Spleen (tissue), 7 donors: ENCODE measurements around the gene TSPAN14.

ENCODE experiments used
- POLR2AphosphoS5 ChIP-seq, 3 donors: sonication (generic); formaldehyde crosslinking; IDR thresholded peaks; one replicate each; pipeline ENCODE4 v1.5.1; 2017; ENCODE audit warnings: antibody characterized with exemption in 3 of 3
- TF ChIP-seq, protein P1 (sequence below), 11 experiments: fragments of 200-600 bp in 7 of 11; fragments of 450-650 bp in 4 of 11; sonication (generic) in 4 of 11; IDR thresholded peaks in 8 of 11; conservative IDR thresholded peaks in 3 of 11; 1 replicate in 7 of 11; 2 replicates in 4 of 11; pipeline versions ENCODE4 v1.4.0 to v1.8.0; 2016 to 2021; ENCODE audit warnings: antibody characterized with exemption in 11 of 11, inconsistent platforms in 4 of 11, mild to moderate bottlenecking in 1 of 11
- donor health status: DM: no; HTN: no; CAD: no; lungs with moderate emphysema.
- donor health status: DM: no; HTN: no; CAD: no.
- donor health status: DM: no; HTN: no; CAD: no.

GRCh38 chr10:80526218-80526617 lies 72.1 kb downstream of the TSPAN14 start:
- no peak for TF ChIP-seq POLR2AphosphoS5 (IDR thresholded peaks at IDR 0.05)
- TF ChIP-seq, protein P1, sequence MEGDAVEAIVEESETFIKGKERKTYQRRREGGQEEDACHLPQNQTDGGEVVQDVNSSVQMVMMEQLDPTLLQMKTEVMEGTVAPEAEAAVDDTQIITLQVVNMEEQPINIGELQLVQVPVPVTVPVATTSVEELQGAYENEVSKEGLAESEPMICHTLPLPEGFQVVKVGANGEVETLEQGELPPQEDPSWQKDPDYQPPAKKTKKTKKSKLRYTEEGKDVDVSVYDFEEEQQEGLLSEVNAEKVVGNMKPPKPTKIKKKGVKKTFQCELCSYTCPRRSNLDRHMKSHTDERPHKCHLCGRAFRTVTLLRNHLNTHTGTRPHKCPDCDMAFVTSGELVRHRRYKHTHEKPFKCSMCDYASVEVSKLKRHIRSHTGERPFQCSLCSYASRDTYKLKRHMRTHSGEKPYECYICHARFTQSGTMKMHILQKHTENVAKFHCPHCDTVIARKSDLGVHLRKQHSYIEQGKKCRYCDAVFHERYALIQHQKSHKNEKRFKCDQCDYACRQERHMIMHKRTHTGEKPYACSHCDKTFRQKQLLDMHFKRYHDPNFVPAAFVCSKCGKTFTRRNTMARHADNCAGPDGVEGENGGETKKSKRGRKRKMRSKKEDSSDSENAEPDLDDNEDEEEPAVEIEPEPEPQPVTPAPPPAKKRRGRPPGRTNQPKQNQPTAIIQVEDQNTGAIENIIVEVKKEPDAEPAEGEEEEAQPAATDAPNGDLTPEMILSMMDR (IDR thresholded peaks at IDR 0.05 in 8 of 11, conservative IDR thresholded peaks at IDR 0.05 in 3 of 11) = no peak
